Measurements from ENCODE around the gene DYNLRB1.

DNA sequence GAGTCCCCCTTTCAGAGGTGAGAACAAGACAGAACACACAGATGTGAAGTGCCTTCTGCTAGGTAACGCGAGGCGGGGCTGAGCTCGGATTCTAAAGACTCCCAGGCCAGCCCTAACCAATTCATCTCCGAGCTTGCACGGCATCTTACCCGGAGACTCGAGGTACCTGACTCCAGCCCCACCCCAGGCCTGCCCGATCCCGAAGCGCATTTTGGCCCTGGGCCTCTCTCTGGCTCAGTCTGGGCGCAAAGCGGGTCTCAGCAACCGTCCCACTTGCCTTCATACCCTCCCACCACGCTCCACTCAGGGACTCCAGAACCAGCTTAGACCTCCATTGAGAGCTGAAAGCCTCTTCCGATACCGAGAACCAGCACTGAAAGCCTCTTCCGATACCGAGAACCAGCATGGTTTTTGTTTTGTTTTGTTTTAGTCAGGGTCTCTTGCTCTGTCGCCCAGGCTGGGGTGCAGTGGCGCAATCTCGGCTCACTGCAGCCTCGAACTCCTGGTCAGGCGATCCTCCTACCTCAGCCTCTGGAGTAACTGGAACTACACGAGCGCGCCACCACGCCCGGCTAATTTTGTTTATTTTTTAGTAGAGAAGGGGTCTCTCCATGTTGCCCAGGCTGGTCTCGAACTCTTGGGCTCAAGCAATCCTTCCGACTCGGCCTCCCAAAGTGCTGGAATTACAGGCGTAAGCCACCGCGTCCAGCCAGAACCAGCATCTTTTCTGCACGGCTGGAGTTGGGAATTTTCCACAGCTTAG lies 557 bp upstream of the DYNLRB1 start:
- TF ChIP-seq EP300 (IDR thresholded peaks at IDR 0.05; ENCODE audit: borderline replicate concordance in 1 of 2, control insufficient read depth in 1 of 2, low read depth in 2 of 2, low read length in 2 of 2) (no peak), LARP7 (IDR thresholded peaks at IDR 0.05) (no peak), HCFC1 (IDR thresholded peaks at IDR 0.05; ENCODE audit: low read length) (0 out of 2 replicates have a peak, but pooled peaks have one; percentile 10), BRCA1 (IDR thresholded peaks at IDR 0.05; ENCODE audit: low read depth, low read length) (no peak), SUZ12 (IDR thresholded peaks at IDR 0.05; ENCODE audit: unreplicated experiment) (no peak), SMC3 (IDR thresholded peaks at IDR 0.05; ENCODE audit: borderline replicate concordance, low read length) (no peak), SP1 (IDR thresholded peaks at IDR 0.05; ENCODE audit: low read depth, low read length) (no peak)
- TF ChIP-seq, protein P1, sequence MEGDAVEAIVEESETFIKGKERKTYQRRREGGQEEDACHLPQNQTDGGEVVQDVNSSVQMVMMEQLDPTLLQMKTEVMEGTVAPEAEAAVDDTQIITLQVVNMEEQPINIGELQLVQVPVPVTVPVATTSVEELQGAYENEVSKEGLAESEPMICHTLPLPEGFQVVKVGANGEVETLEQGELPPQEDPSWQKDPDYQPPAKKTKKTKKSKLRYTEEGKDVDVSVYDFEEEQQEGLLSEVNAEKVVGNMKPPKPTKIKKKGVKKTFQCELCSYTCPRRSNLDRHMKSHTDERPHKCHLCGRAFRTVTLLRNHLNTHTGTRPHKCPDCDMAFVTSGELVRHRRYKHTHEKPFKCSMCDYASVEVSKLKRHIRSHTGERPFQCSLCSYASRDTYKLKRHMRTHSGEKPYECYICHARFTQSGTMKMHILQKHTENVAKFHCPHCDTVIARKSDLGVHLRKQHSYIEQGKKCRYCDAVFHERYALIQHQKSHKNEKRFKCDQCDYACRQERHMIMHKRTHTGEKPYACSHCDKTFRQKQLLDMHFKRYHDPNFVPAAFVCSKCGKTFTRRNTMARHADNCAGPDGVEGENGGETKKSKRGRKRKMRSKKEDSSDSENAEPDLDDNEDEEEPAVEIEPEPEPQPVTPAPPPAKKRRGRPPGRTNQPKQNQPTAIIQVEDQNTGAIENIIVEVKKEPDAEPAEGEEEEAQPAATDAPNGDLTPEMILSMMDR (IDR thresholded peaks at IDR 0.05 in 2 of 3, conservative IDR thresholded peaks at IDR 0.05 in 1 of 3; ENCODE audit: control insufficient read depth in 2 of 3, extremely low read depth in 1 of 3, insufficient read depth in 1 of 3, low read depth in 3 of 3, low read length in 3 of 3) = no peak
